K562 (cell line): ENCODE data around the gene COA3. TPM values are rescaled to one million over a fixed set of nuclear protein-coding genes. Genes with fewer than 3 reads are reported as not detected.

Experiments used
- ATAC-seq: fragments of 200-7000 bp; cut with Tn5 transposase; 3 replicates; pipeline ENCODE4 v1.9.1; 2020; ENCODE audit warnings: moderate library complexity
- BruUV-seq: library from RNA; stranded (reverse); fragments of 400-500 nt; replicated peaks from 2 replicates; lab custom pipeline; 2021; lab: Mats Ljungman, UMichigan
- CTCF ChIA-PET: fragments of 300-600 bp; formaldehyde crosslinking; extraction: SDS; loops from one replicate; lab custom pipeline; 2021; ENCODE audit warnings: low intra/inter-chr PET ratio; lab: Yijun Ruan, JAX
- POLR2A ChIA-PET: fragments of 300-600, 350-650 bp; sonication (Branson Sonifier 250); formaldehyde crosslinking; extraction: SDS; loops from one replicate; lab custom pipeline; 2021; ENCODE audit warnings: antibody characterized with exemption, inconsistent platforms; lab: Yijun Ruan, JAX
- DNase-seq, 4 experiments: peaks; one replicate each; pipeline versions ENCODE4 v3.0.0 to v3.0.0-alpha.2; 2011 to 2018; ENCODE audit warnings: low spot score in 3 of 4, mixed read lengths in 3 of 4; ENCODE audit errors: extremely low read depth in 1 of 4
- FAIRE-seq: peaks from 2 replicates; lab custom pipeline; 2011; peaks lifted over from hg19 to GRCh38; lab: Jason Lieb, UNC
- H2AFZ ChIP-seq: 2 replicates; pipeline ENCODE4 v1.6.0; 2011; ENCODE audit warnings: low read depth, low read length, control low read depth, inconsistent platforms
- H3K27ac ChIP-seq: fragments of 200-600 bp; 3 replicates; pipeline ENCODE4 v1.8.0; 2011; ENCODE audit warnings: low read depth, mild to moderate bottlenecking, control low read depth, inconsistent platforms, low read length, moderate library complexity, mixed read lengths; ENCODE audit errors: extremely low read depth
- H3K27me3 ChIP-seq, 2 experiments: fragments of 300-600 bp in 1 of 2; 2 replicates in 1 of 2; 3 replicates in 1 of 2; pipeline versions ENCODE4 v1.6.0 to v1.8.0; 2011; ENCODE audit warnings: inconsistent platforms in 2 of 2, low read length in 2 of 2, mild to moderate bottlenecking in 1 of 2, mixed read lengths in 1 of 2, moderate library complexity in 1 of 2; ENCODE audit not compliant: control insufficient read depth in 2 of 2, insufficient read depth in 2 of 2
- H3K36me3 ChIP-seq: fragments of 300-600 bp; 3 replicates; pipeline ENCODE4 v1.8.0; 2011; ENCODE audit warnings: mild to moderate bottlenecking, low read length, inconsistent platforms; ENCODE audit not compliant: control insufficient read depth, insufficient read depth
- H3K4me1 ChIP-seq, 2 experiments: fragments of 200-600 bp in 1 of 2; replicated peaks in 1 of 2; 2 replicates in 1 of 2; 3 replicates in 1 of 2; pipeline versions ENCODE4 v1.5.1 to v1.8.0; 2011; ENCODE audit warnings: inconsistent platforms in 2 of 2, low read length in 2 of 2, mild to moderate bottlenecking in 1 of 2, mixed read lengths in 1 of 2, moderate library complexity in 1 of 2; ENCODE audit not compliant: control insufficient read depth in 2 of 2, insufficient read depth in 2 of 2
- H3K4me2 ChIP-seq: 2 replicates; pipeline ENCODE4 v1.6.1; 2011; ENCODE audit warnings: low read length, control low read depth, inconsistent platforms, mixed read lengths; ENCODE audit not compliant: insufficient read depth
- H3K4me3 ChIP-seq: fragments of 200-600 bp; sonication (generic), shearing (Covaris generic); 2 replicates; pipeline ENCODE4 v1.5.1; 2016; ENCODE audit warnings: control low read depth, inconsistent platforms
- H3K79me2 ChIP-seq: fragments of 200-600 bp; 3 replicates; pipeline ENCODE4 v1.8.0; 2011; ENCODE audit warnings: low read length, inconsistent platforms; ENCODE audit not compliant: control insufficient read depth, insufficient read depth
- H3K9ac ChIP-seq, 2 experiments: 2 replicates each; pipeline versions ENCODE4 v1.6.0 to v1.6.1; 2011; ENCODE audit warnings: low read depth in 2 of 2, low read length in 2 of 2, control low read depth in 1 of 2, inconsistent platforms in 1 of 2, mild to moderate bottlenecking in 1 of 2, mixed read lengths in 1 of 2; ENCODE audit not compliant: insufficient read depth in 1 of 2
- H3K9me1 ChIP-seq: one replicate; pipeline ENCODE4 v1.6.0; 2011; ENCODE audit warnings: inconsistent platforms, mild to moderate bottlenecking, low read length, moderate library complexity; ENCODE audit not compliant: control insufficient read depth, insufficient read depth
- H3K9me3 ChIP-seq: replicated peaks from 2 replicates; pipeline ENCODE4 v1.5.1; 2011; ENCODE audit warnings: low read depth, low read length, inconsistent platforms; ENCODE audit not compliant: control insufficient read depth, insufficient read depth
- H4K20me1 ChIP-seq: replicated peaks from 2 replicates; pipeline ENCODE4 v1.6.1; 2011; ENCODE audit warnings: low read length, inconsistent platforms, mixed read lengths; ENCODE audit not compliant: control insufficient read depth, insufficient read depth
- C11orf30 ChIP-seq: fragments of 450-650 bp; IDR thresholded peaks from 2 replicates; pipeline ENCODE4 v1.6.1; 2016; ENCODE audit warnings: low read depth, mild to moderate bottlenecking
- DPF2 ChIP-seq: fragments of 450-650 bp; IDR thresholded peaks from 2 replicates; pipeline ENCODE4 v1.6.1; 2016
- MAFF ChIP-seq: IDR thresholded peaks from 2 replicates; pipeline ENCODE4 v1.6.1; 2012; ENCODE audit warnings: low read length, improper control_type of control experiment
- MAFG ChIP-seq: fragments of 450-650 bp; conservative IDR thresholded peaks from 2 replicates; pipeline ENCODE4 v1.6.1; 2016; ENCODE audit warnings: missing genetic modification characterization, missing compliant biosample characterization
- MAFK ChIP-seq: IDR thresholded peaks from 2 replicates; pipeline ENCODE4 v1.6.1; 2011; ENCODE audit warnings: low read length, improper control_type of control experiment
- PHF20 ChIP-seq: fragments of 450-650 bp; IDR thresholded peaks from 2 replicates; pipeline ENCODE4 v1.6.1; 2018; ENCODE audit not compliant: partially characterized antibody
- PRMT5 ChIP-seq: sonication (generic); formaldehyde crosslinking; IDR thresholded peaks from 2 replicates; pipeline ENCODE4 v1.5.0; 2020; ENCODE audit warnings: missing genetic modification reagents
- RBM25 ChIP-seq: fragments of 200-400 bp; formaldehyde crosslinking; IDR thresholded peaks from 2 replicates; pipeline ENCODE4 v1.6.1; 2018; ENCODE audit warnings: low read length, low read depth, moderate library complexity; ENCODE audit not compliant: severe bottlenecking
- TEAD2 ChIP-seq: fragments of 450-650 bp; IDR thresholded peaks from 2 replicates; pipeline ENCODE4 v1.6.1; 2016; ENCODE audit warnings: missing genetic modification characterization, control low read depth, missing compliant biosample characterization
- ZBED1 ChIP-seq: IDR thresholded peaks from 2 replicates; pipeline ENCODE4 v1.6.1; 2014
- ZNF232 ChIP-seq: sonication (generic); formaldehyde crosslinking; IDR thresholded peaks from 2 replicates; pipeline ENCODE4 v1.8.0; 2022; ENCODE audit warnings: mild to moderate bottlenecking, missing genetic modification reagents
- ZNF316 ChIP-seq: fragments of 450-650 bp; IDR thresholded peaks from 2 replicates; pipeline ENCODE4 v1.6.1; 2016
- ZNF592 ChIP-seq: fragments of 450-650 bp; IDR thresholded peaks from 2 replicates; pipeline ENCODE4 v1.6.1; 2017; ENCODE audit warnings: antibody characterized with exemption, mild to moderate bottlenecking
- WGBS: fragments of 100-300 bp; shearing (Covaris generic); methylation state at CpG from one replicate; pipeline ENCODE4 v1.1.6; 2016; ENCODE audit warnings: low coverage, mixed read lengths; ENCODE audit not compliant: insufficient coverage; ENCODE audit errors: missing lambda C conversion rate; 5-methylcytosine and 5-hydroxymethylcytosine counted together
- in situ Hi-C: fragments of 300-500 bp; cut with MboI; formaldehyde crosslinking; loops from 4 replicates; pipeline ENCODE4 v1.15.0; 2018; ENCODE audit warnings: inconsistent platforms, mixed read lengths
- intact Hi-C: fragments of 100-400 bp; cut with micrococcal nuclease; formaldehyde crosslinking; loops from 2 replicates; pipeline ENCODE4 v1.14.2; 2022
- polyA plus RNA-seq, 8 experiments: library from polyadenylated mRNA; depleted of rRNA in 4 of 8; stranded (reverse) in 5 of 8; unstranded in 3 of 8; fragments of >200 nt; fragmentation: Nextera tagmentation in 2 of 8; fragmentation: Illumina TruSeq in 1 of 8; extraction: Ambion mirVana in 2 of 8; extraction: Trizol in 1 of 8; gene quantifications; 2 replicates each; pipeline versions ENCODE4 v1.2.1 to v1.2.3, GENCODE V29; 2011 to 2014; ENCODE audit warnings: inconsistent platforms in 1 of 8, missing spikeins in 1 of 8
- total RNA-seq, 7 experiments: library from RNA; depleted of rRNA in 6 of 7; stranded (reverse); fragments of >200 nt in 6 of 7; fragmentation: Illumina TruSeq in 2 of 7; extraction: Trizol in 2 of 7; gene quantifications; 2 replicates each; pipeline versions ENCODE4 v1.2.1 to v1.2.3, GENCODE V29; 2011 to 2021; ENCODE audit warnings: low replicate concordance in 1 of 7

Gene COA3
- total and polyA plus RNA-seq, 9 of the 15 experiments (the other 6 are each of a cell fraction or from before 2014, with no cell fraction given): 49.6 to 153 (median 61.4) TPM

DNA sequence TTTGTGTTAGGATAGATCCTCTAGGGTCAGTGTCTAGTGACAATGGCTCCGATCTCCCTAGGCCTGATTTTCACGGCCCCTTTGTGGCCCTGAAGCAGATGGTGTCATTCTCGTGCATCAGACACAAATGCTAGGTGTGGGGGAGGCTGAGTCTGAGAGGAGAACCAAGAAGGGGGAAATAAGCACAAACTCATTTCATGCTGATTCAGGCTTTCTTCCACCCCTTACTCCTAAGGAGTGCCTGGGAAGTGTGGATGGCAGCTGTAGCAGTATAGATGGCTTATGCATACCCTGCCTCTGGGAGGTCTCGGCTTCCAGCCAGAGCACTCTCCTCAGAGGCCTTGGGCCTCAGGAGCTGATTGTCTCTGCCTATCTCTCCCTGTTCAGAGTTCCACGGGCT, 19.9 kb downstream of the COA3 start:
- peak; percentile 57 for TF ChIP-seq MAFG
- peak; percentile 52; the same call in 1 of the 2 replicates for TF ChIP-seq MAFF
- no peak for TF ChIP-seq RBM25
- TF ChIP-seq ZNF232: no peak
- peak; percentile 60 for TF ChIP-seq MAFK
- peak; percentile 95 for TF ChIP-seq ZNF316
- no peak for TF ChIP-seq PHF20
- no peak for TF ChIP-seq PRMT5 (CRISPR knock-in tag)
- no peak for TF ChIP-seq TEAD2
- peak; percentile 90 for TF ChIP-seq C11orf30
- TF ChIP-seq ZNF592: 0 out of 2 replicates have a peak, but pooled peaks have one; percentile 14
- no peak for TF ChIP-seq ZBED1
- TF ChIP-seq DPF2: 0 out of 2 replicates have a peak, but pooled peaks have one; percentile 25
- Histone ChIP-seq H3K4me2 (no peak overlapping the region), H3K4me3 (no peak overlapping the region), H3K79me2 (peaks cover 50% of the 10 kb centered on the region), H3K9me3 (no peaks in the 10 kb centered on the region), H3K9me1 (no peaks in the 10 kb centered on the region), H3K4me1 (peaks cover 61 to 68% of the 10 kb centered on the region in 2 experiments), H4K20me1 (no peaks in the 10 kb centered on the region), H2AFZ (no peak overlapping the region), H3K27ac (peak overlapping the region; percentile 85), H3K9ac (peak overlapping the region; percentile 82 to 98; a peak in 3 of 4 replicates), H3K27me3 (no peaks in the 10 kb centered on the region), H3K36me3 (peaks cover 61% of the 10 kb centered on the region)
- intact Hi-C loops (no loop called here), in situ Hi-C loops (no loop called here)
- no peak for FAIRE-seq
- ATAC-seq: no peak
- DNase-seq: peak in 1 of 4 experiments; percentile 49
- WGBS: 44% methylated on average over 5 of the region's 5 CpGs
- POLR2A ChIA-PET: interaction anchor here (0.6 to 1.5 kb wide), 5 partner anchors 8 to 350 kb away, joined by 3 to 6 read pairs (median 3); no protein-coding TSS in a partner anchor
- BruUV-seq: no TSS peak
- CTCF ChIA-PET: no interaction called here
